22Rv1 (cell line): ENCODE results near the gene IMPA2.

Experiments
- ZFX ChIP-seq: fragments of 450-650 bp; IDR thresholded peaks from 2 replicates; pipeline ENCODE4 v1.6.1; 2017; ENCODE audit warnings: antibody characterized with exemption, borderline replicate concordance
- TF ChIP-seq, protein P1 (sequence below): fragments of 450-650 bp; IDR thresholded peaks from 2 replicates; pipeline ENCODE4 v1.5.1; 2017; ENCODE audit warnings: mild to moderate bottlenecking

DNA sequence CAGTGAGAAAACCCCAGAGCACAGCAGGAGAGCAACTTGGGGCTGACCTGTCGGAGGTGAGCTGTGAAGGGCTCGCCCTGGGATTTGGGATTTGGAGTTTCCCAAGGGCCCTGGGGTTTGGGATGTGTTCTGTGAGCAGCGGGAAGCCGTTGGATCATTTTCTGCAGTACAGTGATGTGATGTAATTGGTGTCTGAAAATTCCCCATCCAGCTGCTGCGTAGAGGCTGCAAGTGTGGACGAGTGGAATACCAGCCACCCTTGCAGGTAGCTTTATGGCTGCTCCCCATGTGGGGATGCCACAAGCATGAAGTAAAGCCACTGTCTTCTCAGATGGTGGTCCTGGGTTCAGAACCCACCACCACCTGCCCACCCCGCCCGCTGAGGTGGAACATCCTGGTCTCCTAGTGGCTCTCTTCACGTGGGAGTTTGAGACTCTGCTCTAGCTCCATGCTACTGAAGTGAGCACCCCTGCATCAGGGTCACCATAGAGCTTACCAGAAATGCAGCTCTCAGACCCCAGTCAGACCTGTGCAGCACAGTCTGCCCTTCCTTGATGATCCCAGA is 15.0 kb downstream of the IMPA2 start:
- TF ChIP-seq, protein P1, sequence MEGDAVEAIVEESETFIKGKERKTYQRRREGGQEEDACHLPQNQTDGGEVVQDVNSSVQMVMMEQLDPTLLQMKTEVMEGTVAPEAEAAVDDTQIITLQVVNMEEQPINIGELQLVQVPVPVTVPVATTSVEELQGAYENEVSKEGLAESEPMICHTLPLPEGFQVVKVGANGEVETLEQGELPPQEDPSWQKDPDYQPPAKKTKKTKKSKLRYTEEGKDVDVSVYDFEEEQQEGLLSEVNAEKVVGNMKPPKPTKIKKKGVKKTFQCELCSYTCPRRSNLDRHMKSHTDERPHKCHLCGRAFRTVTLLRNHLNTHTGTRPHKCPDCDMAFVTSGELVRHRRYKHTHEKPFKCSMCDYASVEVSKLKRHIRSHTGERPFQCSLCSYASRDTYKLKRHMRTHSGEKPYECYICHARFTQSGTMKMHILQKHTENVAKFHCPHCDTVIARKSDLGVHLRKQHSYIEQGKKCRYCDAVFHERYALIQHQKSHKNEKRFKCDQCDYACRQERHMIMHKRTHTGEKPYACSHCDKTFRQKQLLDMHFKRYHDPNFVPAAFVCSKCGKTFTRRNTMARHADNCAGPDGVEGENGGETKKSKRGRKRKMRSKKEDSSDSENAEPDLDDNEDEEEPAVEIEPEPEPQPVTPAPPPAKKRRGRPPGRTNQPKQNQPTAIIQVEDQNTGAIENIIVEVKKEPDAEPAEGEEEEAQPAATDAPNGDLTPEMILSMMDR, result no peak
- no peak for TF ChIP-seq ZFX
